CD4-positive, alpha-beta T cell treated with Interleukin-6 at 100 ng/mL for 8 hours (primary cell): ENCODE measurements around the gene HOXC11.

Experiments
- DNase-seq: peaks from one replicate; pipeline ENCODE4 v3.0.0-alpha.2; 2020; ENCODE audit warnings: mixed read lengths, low spot score

Gene HOXC11

GRCh38 chr12:53972722-53973235, at the start of gene HOXC11:
HOXC11 (plus strand) TSS chr12:53973126; CDS start chr12:53973242, 116 bp downstream.
- DNase-seq = no peak

- DNase-seq = no peak
Measured at GRCh38 chr12:53924521-53925405, 48.2 kb upstream of the HOXC11 start.

- DNase-seq = no peak
Measured at GRCh38 chr12:53927220-53928029, 45.5 kb upstream of the HOXC11 start.

GRCh38 chr12:53928054-53928835, 44.7 kb upstream of the HOXC11 start:
- DNase-seq = no peak

GRCh38 chr12:53929527-53929926, 43.4 kb upstream of the HOXC11 start:
- no peak for DNase-seq

GRCh38 chr12:53930591-53931255, 42.2 kb upstream of the HOXC11 start:
- no peak for DNase-seq

- no peak for DNase-seq
Measured at GRCh38 chr12:53931844-53932581, 40.9 kb upstream of the HOXC11 start.

- no peak for DNase-seq
Measured at GRCh38 chr12:53932915-53933314, 40.0 kb upstream of the HOXC11 start.

GRCh38 chr12:53935383-53936341, 37.3 kb upstream of the HOXC11 start:
- DNase-seq = no peak

GRCh38 chr12:53937099-53937498, 35.8 kb upstream of the HOXC11 start:
- no peak for DNase-seq

GRCh38 chr12:53937596-53938325, 35.2 kb upstream of the HOXC11 start:
- no peak for DNase-seq

- DNase-seq = no peak
Measured at GRCh38 chr12:53938326-53939140, 34.4 kb upstream of the HOXC11 start, which contains the start of gene HOXC13. HOXC13 (plus strand) TSS chr12:53938831; CDS start chr12:53938907, 76 bp downstream.

- DNase-seq = no peak
Measured at GRCh38 chr12:53939141-53940108, 33.5 kb upstream of the HOXC11 start.

GRCh38 chr12:53940443-53941014, 32.4 kb upstream of the HOXC11 start:
- no peak for DNase-seq

- DNase-seq = no peak
Measured at GRCh38 chr12:53941187-53941586, 31.7 kb upstream of the HOXC11 start.

- DNase-seq = no peak
Measured at GRCh38 chr12:53941750-53942149, 31.2 kb upstream of the HOXC11 start.
